ENCODE measurements around the gene ZBTB7C. TPM values are rescaled to one million over a fixed set of nuclear protein-coding genes. Genes with fewer than 3 reads are reported as not detected.

The ZBTB7C gene
- total RNA-seq, 1 donor from 2014 or later: 0.11 TPM

- DNase-seq (ENCODE audit: extremely low spot score, unreplicated experiment): no peak
- H3K9me3 Mint-ChIP-seq (ENCODE audit: unreplicated experiment): no peaks in the 10 kb centered on the region
- H3K27me3 Mint-ChIP-seq (ENCODE audit: unreplicated experiment): peaks cover 82% of the 10 kb centered on the region
- peaks cover 2% of the 10 kb centered on the region for H3K4me1 Mint-ChIP-seq (ENCODE audit: unreplicated experiment)
- no peak overlapping the region for H3K4me3 Mint-ChIP-seq (ENCODE audit: unreplicated experiment)
- H3K36me3 Mint-ChIP-seq (ENCODE audit: unreplicated experiment): no peaks in the 10 kb centered on the region
- TF ChIP-seq, protein P1, sequence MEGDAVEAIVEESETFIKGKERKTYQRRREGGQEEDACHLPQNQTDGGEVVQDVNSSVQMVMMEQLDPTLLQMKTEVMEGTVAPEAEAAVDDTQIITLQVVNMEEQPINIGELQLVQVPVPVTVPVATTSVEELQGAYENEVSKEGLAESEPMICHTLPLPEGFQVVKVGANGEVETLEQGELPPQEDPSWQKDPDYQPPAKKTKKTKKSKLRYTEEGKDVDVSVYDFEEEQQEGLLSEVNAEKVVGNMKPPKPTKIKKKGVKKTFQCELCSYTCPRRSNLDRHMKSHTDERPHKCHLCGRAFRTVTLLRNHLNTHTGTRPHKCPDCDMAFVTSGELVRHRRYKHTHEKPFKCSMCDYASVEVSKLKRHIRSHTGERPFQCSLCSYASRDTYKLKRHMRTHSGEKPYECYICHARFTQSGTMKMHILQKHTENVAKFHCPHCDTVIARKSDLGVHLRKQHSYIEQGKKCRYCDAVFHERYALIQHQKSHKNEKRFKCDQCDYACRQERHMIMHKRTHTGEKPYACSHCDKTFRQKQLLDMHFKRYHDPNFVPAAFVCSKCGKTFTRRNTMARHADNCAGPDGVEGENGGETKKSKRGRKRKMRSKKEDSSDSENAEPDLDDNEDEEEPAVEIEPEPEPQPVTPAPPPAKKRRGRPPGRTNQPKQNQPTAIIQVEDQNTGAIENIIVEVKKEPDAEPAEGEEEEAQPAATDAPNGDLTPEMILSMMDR (IDR thresholded peaks at IDR 0.05): no peak
- no peak overlapping the region for H3K27ac Mint-ChIP-seq (ENCODE audit: unreplicated experiment)
These were observed 18.5 kb downstream of the ZBTB7C start for GRCh38 chr18:48390641-48391040.

GRCh38 chr18:48388478-48388877, 20.7 kb downstream of the ZBTB7C start:
- Mint-ChIP-seq H3K4me1 (ENCODE audit: unreplicated experiment) (peaks cover 2% of the 10 kb centered on the region), H3K4me3 (ENCODE audit: unreplicated experiment) (no peak overlapping the region), H3K27me3 (ENCODE audit: unreplicated experiment) (peaks cover 72% of the 10 kb centered on the region), H3K9me3 (ENCODE audit: unreplicated experiment) (no peaks in the 10 kb centered on the region), H3K36me3 (ENCODE audit: unreplicated experiment) (no peaks in the 10 kb centered on the region), H3K27ac (ENCODE audit: unreplicated experiment) (no peak overlapping the region)
- no peak for DNase-seq (ENCODE audit: extremely low spot score, unreplicated experiment)
- TF ChIP-seq, protein P1 (IDR thresholded peaks at IDR 0.05): no peak

GRCh38 chr18:48387300-48387699, 21.9 kb downstream of the ZBTB7C start:
- no peak overlapping the region for H3K27ac Mint-ChIP-seq (ENCODE audit: unreplicated experiment)
- no peak overlapping the region for H3K4me3 Mint-ChIP-seq (ENCODE audit: unreplicated experiment)
- peaks cover 2% of the 10 kb centered on the region for H3K4me1 Mint-ChIP-seq (ENCODE audit: unreplicated experiment)
- no peak for DNase-seq (ENCODE audit: extremely low spot score, unreplicated experiment)
- TF ChIP-seq, protein P1 (IDR thresholded peaks at IDR 0.05): no peak
- peaks cover 70% of the 10 kb centered on the region for H3K27me3 Mint-ChIP-seq (ENCODE audit: unreplicated experiment)
- no peaks in the 10 kb centered on the region for H3K36me3 Mint-ChIP-seq (ENCODE audit: unreplicated experiment)
- H3K9me3 Mint-ChIP-seq (ENCODE audit: unreplicated experiment): no peaks in the 10 kb centered on the region

DNA sequence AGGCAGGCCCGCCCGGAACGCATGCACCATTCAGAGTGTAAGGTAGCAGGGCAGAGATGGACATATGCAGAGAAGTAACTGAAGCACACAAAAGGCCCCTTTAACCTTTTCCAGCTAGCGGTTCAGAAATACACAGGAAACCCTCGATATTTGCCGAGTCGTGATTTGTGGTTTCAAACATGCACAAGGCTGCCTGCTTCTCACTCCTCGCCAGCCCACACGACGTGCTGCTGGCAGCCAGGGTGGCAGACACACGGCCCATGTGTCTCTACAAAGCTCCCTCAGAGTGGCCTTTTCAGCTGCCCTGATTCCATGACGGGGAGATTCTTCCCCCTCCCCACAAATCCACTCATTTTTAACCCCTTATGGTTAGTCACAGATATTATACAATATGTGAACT, 23.6 kb downstream of the ZBTB7C start:
- H3K27ac Mint-ChIP-seq (ENCODE audit: unreplicated experiment): no peak overlapping the region
- peaks cover 67% of the 10 kb centered on the region for H3K27me3 Mint-ChIP-seq (ENCODE audit: unreplicated experiment)
- H3K36me3 Mint-ChIP-seq (ENCODE audit: unreplicated experiment): no peaks in the 10 kb centered on the region
- TF ChIP-seq, protein P1 (IDR thresholded peaks at IDR 0.05): no peak
- DNase-seq (ENCODE audit: extremely low spot score, unreplicated experiment): no peak
- H3K4me3 Mint-ChIP-seq (ENCODE audit: unreplicated experiment): no peak overlapping the region
- no peaks in the 10 kb centered on the region for H3K9me3 Mint-ChIP-seq (ENCODE audit: unreplicated experiment)
- H3K4me1 Mint-ChIP-seq (ENCODE audit: unreplicated experiment): peaks cover 2% of the 10 kb centered on the region

DNA sequence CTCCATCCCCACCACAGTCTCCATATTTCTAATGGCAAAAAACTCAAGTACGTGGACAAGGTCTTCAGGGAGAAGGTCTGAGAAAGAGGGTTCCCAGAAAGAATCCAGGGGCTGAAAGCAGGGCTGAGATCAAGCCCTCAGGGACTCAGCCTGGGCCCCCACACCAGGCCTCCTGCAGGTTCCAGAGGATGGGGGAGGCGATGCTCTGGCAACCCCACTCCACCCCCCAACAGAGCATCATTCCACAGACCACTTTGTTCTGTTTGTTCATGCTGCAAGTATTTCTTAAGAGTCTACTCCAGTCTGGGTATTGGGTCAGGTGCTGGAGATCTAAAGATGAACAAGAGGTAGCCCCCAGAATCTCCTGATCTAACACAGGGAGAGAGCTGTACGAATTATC, 32.2 kb downstream of the ZBTB7C start:
- Mint-ChIP-seq H3K27ac (ENCODE audit: unreplicated experiment) (no peak overlapping the region), H3K27me3 (ENCODE audit: unreplicated experiment) (peaks cover 81% of the 10 kb centered on the region)

More for the DNA sequence above, 32.2 kb downstream of the ZBTB7C start:
- no peaks in the 10 kb centered on the region for H3K36me3 Mint-ChIP-seq (ENCODE audit: unreplicated experiment)
- no peak for DNase-seq (ENCODE audit: extremely low spot score, unreplicated experiment)
- H3K9me3 Mint-ChIP-seq (ENCODE audit: unreplicated experiment): no peaks in the 10 kb centered on the region
- TF ChIP-seq, protein P1 (IDR thresholded peaks at IDR 0.05): no peak
- no peaks in the 10 kb centered on the region for H3K4me1 Mint-ChIP-seq (ENCODE audit: unreplicated experiment)
- H3K4me3 Mint-ChIP-seq (ENCODE audit: unreplicated experiment): no peak overlapping the region

Data from osteocyte (in vitro differentiated cells).